HepG2 (cell line): Measurements from ENCODE around the gene SESN2. TPM values are rescaled to one million over a fixed set of nuclear protein-coding genes. Genes with fewer than 3 reads are reported as not detected.

ENCODE experiments used
- AHR ChIP-seq: IDR thresholded peaks from 2 replicates; pipeline ENCODE4 v1.6.1; 2018; ENCODE audit warnings: missing genetic modification reagents, missing compliant biosample characterization
- ARNTL ChIP-seq: sonication (generic); formaldehyde crosslinking; IDR thresholded peaks from 2 replicates; pipeline ENCODE4 v1.4.0; 2020; ENCODE audit warnings: mild to moderate bottlenecking, missing genetic modification reagents
- CSRNP2 ChIP-seq: sonication (generic); formaldehyde crosslinking; conservative IDR thresholded peaks from 2 replicates; pipeline ENCODE4 v1.8.0; 2022; ENCODE audit warnings: low read depth, missing genetic modification reagents
- GPBP1L1 ChIP-seq: sonication (generic); formaldehyde crosslinking; IDR thresholded peaks from 2 replicates; pipeline ENCODE4 v1.5.0; 2020; ENCODE audit warnings: mild to moderate bottlenecking, missing genetic modification reagents
- GTF3A ChIP-seq: sonication (generic); formaldehyde crosslinking; conservative IDR thresholded peaks from 2 replicates; pipeline ENCODE4 v1.4.0; 2020; ENCODE audit warnings: mild to moderate bottlenecking, missing genetic modification reagents
- HMG20A ChIP-seq: IDR thresholded peaks from 2 replicates; pipeline ENCODE4 v1.6.1; 2016; ENCODE audit warnings: borderline replicate concordance
- HNRNPK ChIP-seq: fragments of 200-400 bp; formaldehyde crosslinking; IDR thresholded peaks from 2 replicates; pipeline ENCODE4 v1.6.1; 2018; ENCODE audit warnings: low read length, low read depth, moderate library complexity, mild to moderate bottlenecking; ENCODE audit not compliant: poor library complexity, severe bottlenecking
- SMARCE1 ChIP-seq: fragments of 450-650 bp; IDR thresholded peaks from 2 replicates; pipeline ENCODE4 v1.6.1; 2017; ENCODE audit warnings: borderline replicate concordance
- SUZ12 ChIP-seq: fragments of 150-350 bp; IDR thresholded peaks from 2 replicates; pipeline ENCODE4 v1.6.1; 2014; ENCODE audit warnings: low read depth, low read length
- ZBTB40 ChIP-seq, 2 experiments: fragments of 450-650 bp in 1 of 2; sonication (generic) in 1 of 2; formaldehyde crosslinking in 1 of 2; IDR thresholded peaks; 2 replicates each; pipeline versions ENCODE4 v1.6.1 to v1.8.0; 2016 to 2022; ENCODE audit warnings: antibody characterized with exemption in 1 of 2, mild to moderate bottlenecking in 1 of 2, missing genetic modification reagents in 1 of 2
- ZFP1 ChIP-seq: IDR thresholded peaks from 2 replicates; pipeline ENCODE4 v1.6.1; 2016
- ZNF263 ChIP-seq: sonication (generic); formaldehyde crosslinking; IDR thresholded peaks from 2 replicates; pipeline ENCODE4 v1.4.0; 2020; ENCODE audit warnings: missing genetic modification reagents
- ZNF317 ChIP-seq: sonication (generic); formaldehyde crosslinking; IDR thresholded peaks from 2 replicates; pipeline ENCODE4 v1.5.0; 2020; ENCODE audit warnings: mild to moderate bottlenecking, missing genetic modification reagents
- ZNF362 ChIP-seq: sonication (generic); formaldehyde crosslinking; IDR thresholded peaks from 2 replicates; pipeline ENCODE4 v1.4.0; 2020; ENCODE audit warnings: missing genetic modification reagents, mild to moderate bottlenecking, borderline replicate concordance
- ZNF850 ChIP-seq: sonication (generic); formaldehyde crosslinking; conservative IDR thresholded peaks from 2 replicates; pipeline ENCODE4 v1.9.0; 2021; ENCODE audit warnings: mild to moderate bottlenecking, missing genetic modification reagents
- polyA plus RNA-seq, 8 experiments: library from polyadenylated mRNA; depleted of rRNA in 3 of 8; stranded (reverse) in 7 of 8; unstranded in 1 of 8; fragments of >200 nt; fragmentation: Illumina TruSeq in 4 of 8; extraction: Trizol in 4 of 8; gene quantifications; 2 replicates each; pipeline versions ENCODE4 v1.2.1 to v1.2.3, GENCODE V29; 2011 to 2016; ENCODE audit warnings: low read depth in 4 of 8, missing spikeins in 1 of 8, mixed read lengths in 1 of 8; ENCODE audit not compliant: insufficient read depth in 1 of 8
- total RNA-seq, 5 experiments: library from RNA; depleted of rRNA; stranded (reverse); fragments of >200 nt; fragmentation: Illumina TruSeq; extraction: Trizol; gene quantifications; 2 replicates each; pipeline ENCODE4 v1.2.3, GENCODE V29; 2016; ENCODE audit warnings: low read depth in 1 of 5

The SESN2 gene
- total and polyA plus RNA-seq, 2 of the 13 experiments (the other 11 are each of a cell fraction or from before 2014, with no cell fraction given): 13.2 to 19.1 TPM

DNA sequence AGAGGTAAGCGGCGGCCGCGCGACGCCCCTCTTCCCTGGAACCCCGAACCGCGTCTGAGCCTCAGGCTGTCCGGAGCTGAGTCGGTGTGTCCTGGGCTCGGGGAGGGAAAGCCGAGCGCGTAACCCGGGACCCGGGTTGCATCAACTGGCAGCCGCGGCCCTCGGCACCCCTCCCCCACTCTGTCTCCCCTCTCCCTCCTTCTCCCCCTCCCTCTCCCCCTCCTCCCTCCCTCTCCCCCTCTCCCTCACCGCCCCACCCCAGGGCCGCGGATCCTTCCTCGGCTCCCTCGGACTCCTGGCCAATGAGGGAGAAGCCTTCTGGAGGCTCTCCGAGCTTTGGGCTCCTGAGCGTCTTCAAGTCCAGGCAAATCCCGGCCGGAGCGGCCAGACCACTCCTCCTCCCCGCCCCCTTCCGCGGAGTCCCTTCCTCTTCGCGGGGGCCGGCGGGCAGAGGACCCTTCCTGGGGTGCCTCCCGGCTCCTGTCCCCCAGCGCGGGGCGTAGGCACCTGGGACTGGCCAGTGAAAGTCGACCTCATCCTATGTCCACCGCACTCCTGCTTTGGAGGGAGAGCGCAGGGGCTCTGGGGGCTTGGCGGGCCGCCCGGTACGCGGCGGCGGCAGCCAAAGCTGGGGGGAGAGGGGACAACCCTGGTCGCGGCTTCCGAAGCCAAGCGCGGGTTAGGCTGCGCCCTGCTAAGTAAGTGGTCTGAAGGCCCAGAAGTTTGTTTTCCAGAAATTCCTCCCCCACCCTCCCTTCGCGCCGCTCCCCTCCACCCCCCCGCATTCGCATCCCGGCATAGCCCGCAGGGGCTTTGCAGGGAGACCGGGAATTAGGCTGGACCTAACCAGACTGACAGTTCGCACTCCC, 850 bp downstream of the SESN2 start (continued):
- TF ChIP-seq HNRNPK (peak; percentile 100), GPBP1L1 (no peak), ZFP1 (CRISPR knock-in tag) (no peak), AHR (CRISPR knock-in tag) (no peak), ARNTL (no peak), GTF3A (no peak), ZNF362 (CRISPR knock-in tag) (no peak), SMARCE1 (no peak), ZBTB40 (IDR thresholded peaks at IDR 0.05) (no peak), ZBTB40 (CRISPR knock-in tag; IDR thresholded peaks at IDR 0.05) (no peak), HMG20A (CRISPR knock-in tag) (no peak), SUZ12 (no peak), ZNF317 (CRISPR knock-in tag) (no peak), ZNF263 (CRISPR knock-in tag) (no peak), CSRNP2 (CRISPR knock-in tag) (no peak), ZNF850 (CRISPR knock-in tag) (no peak)
